Colonic mucosa (tissue), 4 donors: ENCODE data around the gene BTNL9. TPM values are rescaled to one million over a fixed set of nuclear protein-coding genes. Genes with fewer than 3 reads are reported as not detected.
"Not testable (repeated sequence)": the region's sequence is repeated elsewhere in the genome, so short reads cannot be mapped to it uniquely, and the experiment has no call there.

Source experiments
- DNase-seq: peaks from one replicate; pipeline ENCODE4 v3.0.0-alpha.2; 2020
- H3K27ac ChIP-seq: fragments of 200-600 bp; one replicate; pipeline ENCODE4 v1.8.0; 2021
- H3K27me3 ChIP-seq: fragments of 200-600 bp; one replicate; pipeline ENCODE4 v1.8.0; 2021
- H3K36me3 ChIP-seq: fragments of 200-600 bp; one replicate; pipeline ENCODE4 v1.8.0; 2021
- H3K4me1 ChIP-seq: fragments of 200-600 bp; one replicate; pipeline ENCODE4 v1.8.0; 2021; ENCODE audit warnings: mild to moderate bottlenecking
- H3K4me3 ChIP-seq: fragments of 200-600 bp; one replicate; pipeline ENCODE4 v1.8.0; 2021
- H3K9ac ChIP-seq, 2 donors: one replicate each; pipeline ENCODE4 v1.7.0; 2013; ENCODE audit warnings: control low read depth in 2 of 2, low read depth in 2 of 2, low read length in 2 of 2
- H3K9me3 ChIP-seq: fragments of 200-600 bp; one replicate; pipeline ENCODE4 v1.8.0; 2021
- intact Hi-C: fragments of 100-400 bp; cut with DNase I; formaldehyde crosslinking; loops from one replicate; pipeline ENCODE4 v1.14.1; 2022
- total RNA-seq, 2 donors: library from RNA; stranded (reverse); fragmentation: NEBNext Ultra II Directional in 1 of 2; extraction: Animal tissue kit (Norgen Biotek cat#: 25700) in 1 of 2; gene quantifications; one replicate each; pipeline ENCODE4 v1.2.1, GENCODE V29; 2021
- TF ChIP-seq, protein P1 (sequence below): fragments of 200-600 bp; IDR thresholded peaks from one replicate; pipeline ENCODE4 v1.8.0; 2022; ENCODE audit warnings: antibody characterized with exemption, mild to moderate bottlenecking
- donor health status: healthy.
- donor health status: DM: no; HTN: no; CAD: no.
- donor health status: DM: no; HTN: no; CAD: no.

BTNL9 gene
- total RNA-seq, 2 donors from 2014 or later = 2.8 to 5.3 TPM

DNA sequence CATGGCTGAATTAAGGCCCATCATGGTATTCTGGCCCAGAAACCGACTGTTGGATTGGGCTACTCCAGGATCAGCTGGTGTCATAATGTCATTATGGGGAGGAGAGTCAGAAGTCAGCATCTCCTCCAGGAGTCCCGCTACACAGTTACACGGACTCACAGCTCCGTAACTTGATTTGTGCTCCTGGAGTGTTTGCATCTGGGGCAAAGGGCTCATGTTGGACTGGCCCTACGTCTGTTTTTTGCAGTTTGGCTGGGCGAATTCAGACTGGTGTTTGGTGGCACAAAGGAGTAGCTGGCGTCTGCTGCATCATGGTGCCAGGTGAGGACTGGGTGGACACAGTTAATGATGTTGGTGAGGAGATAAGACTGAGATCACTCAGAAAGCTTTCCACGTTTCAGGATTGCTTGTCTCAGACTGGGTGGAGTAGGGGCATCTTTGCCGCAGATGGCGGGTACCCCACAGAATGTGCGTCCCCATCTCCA lies 59.6 kb downstream of the BTNL9 start:
- Histone ChIP-seq H3K27ac (no peak overlapping the region), H3K4me1 (no peaks in the 10 kb centered on the region), H3K4me3 (no peak overlapping the region), H3K9me3 (no peaks in the 10 kb centered on the region), H3K36me3 (no peaks in the 10 kb centered on the region), H3K27me3 (peaks cover 18% of the 10 kb centered on the region), H3K9ac (no peak overlapping the region)
- intact Hi-C loops = no loop called here
- DNase-seq = no peak
- TF ChIP-seq, protein P1, sequence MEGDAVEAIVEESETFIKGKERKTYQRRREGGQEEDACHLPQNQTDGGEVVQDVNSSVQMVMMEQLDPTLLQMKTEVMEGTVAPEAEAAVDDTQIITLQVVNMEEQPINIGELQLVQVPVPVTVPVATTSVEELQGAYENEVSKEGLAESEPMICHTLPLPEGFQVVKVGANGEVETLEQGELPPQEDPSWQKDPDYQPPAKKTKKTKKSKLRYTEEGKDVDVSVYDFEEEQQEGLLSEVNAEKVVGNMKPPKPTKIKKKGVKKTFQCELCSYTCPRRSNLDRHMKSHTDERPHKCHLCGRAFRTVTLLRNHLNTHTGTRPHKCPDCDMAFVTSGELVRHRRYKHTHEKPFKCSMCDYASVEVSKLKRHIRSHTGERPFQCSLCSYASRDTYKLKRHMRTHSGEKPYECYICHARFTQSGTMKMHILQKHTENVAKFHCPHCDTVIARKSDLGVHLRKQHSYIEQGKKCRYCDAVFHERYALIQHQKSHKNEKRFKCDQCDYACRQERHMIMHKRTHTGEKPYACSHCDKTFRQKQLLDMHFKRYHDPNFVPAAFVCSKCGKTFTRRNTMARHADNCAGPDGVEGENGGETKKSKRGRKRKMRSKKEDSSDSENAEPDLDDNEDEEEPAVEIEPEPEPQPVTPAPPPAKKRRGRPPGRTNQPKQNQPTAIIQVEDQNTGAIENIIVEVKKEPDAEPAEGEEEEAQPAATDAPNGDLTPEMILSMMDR = no peak

DNA sequence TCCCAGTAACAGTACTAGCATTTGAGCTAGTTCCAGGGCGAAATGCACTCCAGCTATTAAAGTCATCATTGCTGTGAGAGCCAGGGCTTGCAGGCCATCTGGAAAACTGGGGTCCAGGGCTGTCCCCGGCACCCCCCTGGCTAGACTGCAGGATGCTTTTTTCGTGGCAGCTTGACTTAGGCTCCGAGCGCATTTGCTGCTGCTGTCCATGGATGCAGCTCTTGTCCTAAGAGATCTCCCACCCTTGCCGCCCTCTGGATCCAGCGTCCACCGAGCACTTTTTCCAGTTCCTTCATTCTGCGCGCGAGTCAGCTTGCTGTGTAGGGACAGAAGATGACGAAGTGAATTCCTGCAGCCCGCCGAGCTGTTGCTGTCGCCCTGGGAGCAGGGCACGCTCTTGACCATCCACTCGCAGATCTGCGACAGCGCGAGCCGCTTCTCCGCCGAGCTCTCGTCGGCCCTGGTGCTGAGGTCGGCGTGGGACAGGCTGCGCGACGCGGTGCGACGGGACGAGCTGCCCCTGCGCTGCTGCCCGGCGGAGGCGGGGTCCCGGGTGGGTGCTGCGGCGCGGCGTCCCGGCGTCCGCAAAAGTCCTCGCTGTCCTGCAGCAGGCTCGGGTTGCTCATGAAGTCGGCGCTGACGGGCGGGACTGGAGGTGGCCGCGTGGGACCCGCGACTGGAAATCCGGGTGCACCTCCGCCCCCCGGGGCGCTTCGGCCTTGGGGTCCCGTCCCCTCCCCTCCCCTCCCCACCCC lies 60.2 kb downstream of the BTNL9 start:
- TF ChIP-seq, protein P1 = no peak
- H3K9ac ChIP-seq = no peak overlapping the region
- peaks cover 18% of the 10 kb centered on the region for H3K27me3 ChIP-seq
- intact Hi-C loops = no loop called here
- no peak overlapping the region for H3K27ac ChIP-seq
- no peaks in the 10 kb centered on the region for H3K4me1 ChIP-seq
- H3K4me3 ChIP-seq = no peak overlapping the region
- DNase-seq = no peak
- H3K36me3 ChIP-seq = no peaks in the 10 kb centered on the region
- no peaks in the 10 kb centered on the region for H3K9me3 ChIP-seq

- not testable (repeated sequence) for DNase-seq, H3K4me3 ChIP-seq
Observed at GRCh38 chr5:181101030-181101641, 61.1 kb downstream of the BTNL9 start.

GRCh38 chr5:181101930-181102674 lies 62.0 kb downstream of the BTNL9 start:
- H3K9me3 ChIP-seq, DNase-seq, H3K4me3 ChIP-seq, H3K9ac ChIP-seq, H3K27ac ChIP-seq, H3K4me1 ChIP-seq, intact Hi-C loops, H3K36me3 ChIP-seq: not testable (repeated sequence)
- H3K27me3 ChIP-seq = peaks cover 18% of the 10 kb centered on the region

More at GRCh38 chr5:181101030-181101641, 61.1 kb downstream of the BTNL9 start:
- H3K36me3 ChIP-seq, intact Hi-C loops, H3K4me1 ChIP-seq, H3K9ac ChIP-seq, H3K9me3 ChIP-seq, H3K27ac ChIP-seq: not testable (repeated sequence)
- H3K27me3 ChIP-seq = peaks cover 18% of the 10 kb centered on the region

- DNase-seq, H3K4me3 ChIP-seq, H3K9ac ChIP-seq, H3K9me3 ChIP-seq, H3K4me1 ChIP-seq, H3K36me3 ChIP-seq, intact Hi-C loops, H3K27ac ChIP-seq: not testable (repeated sequence)
- peaks cover 13% of the 10 kb centered on the region for H3K27me3 ChIP-seq
Observed at GRCh38 chr5:181104259-181104568, 64.1 kb downstream of the BTNL9 start.

GRCh38 chr5:181104606-181105390 lies 64.7 kb downstream of the BTNL9 start:
- H3K27me3 ChIP-seq, H3K36me3 ChIP-seq: not testable (repeated sequence)
- peak; percentile 9 for DNase-seq

GRCh38 chr5:181105391-181106025 lies 65.4 kb downstream of the BTNL9 start:
- no peaks in the 10 kb centered on the region for H3K9me3 ChIP-seq
- TF ChIP-seq, protein P1 = no peak
- no peak overlapping the region for H3K9ac ChIP-seq
- no peak overlapping the region for H3K4me3 ChIP-seq
- DNase-seq = no peak
- intact Hi-C loops = no loop called here
- no peaks in the 10 kb centered on the region for H3K36me3 ChIP-seq
- H3K27me3 ChIP-seq = peaks cover under 1% of the 10 kb centered on the region
- no peak overlapping the region for H3K27ac ChIP-seq
- no peaks in the 10 kb centered on the region for H3K4me1 ChIP-seq

More at GRCh38 chr5:181104606-181105390, 64.7 kb downstream of the BTNL9 start:
- intact Hi-C loops, H3K4me1 ChIP-seq, H3K4me3 ChIP-seq, H3K9ac ChIP-seq, H3K27ac ChIP-seq, H3K9me3 ChIP-seq: not testable (repeated sequence)
